IPS DF 4.7 (cell line): ENCODE measurements around the gene SYNJ2.

Experiments used
- DNase-seq: peaks from one replicate; pipeline ENCODE4 v3.0.0-alpha.2; 2013; ENCODE audit warnings: low spot score; ENCODE audit errors: extremely low read depth

Gene SYNJ2

GRCh38 chr6:158056804-158057203 lies 75.1 kb downstream of the SYNJ2 start:
- DNase-seq: no peak

- DNase-seq: no peak
These were observed 75.7 kb downstream of the SYNJ2 start for GRCh38 chr6:158057213-158057987.

DNA sequence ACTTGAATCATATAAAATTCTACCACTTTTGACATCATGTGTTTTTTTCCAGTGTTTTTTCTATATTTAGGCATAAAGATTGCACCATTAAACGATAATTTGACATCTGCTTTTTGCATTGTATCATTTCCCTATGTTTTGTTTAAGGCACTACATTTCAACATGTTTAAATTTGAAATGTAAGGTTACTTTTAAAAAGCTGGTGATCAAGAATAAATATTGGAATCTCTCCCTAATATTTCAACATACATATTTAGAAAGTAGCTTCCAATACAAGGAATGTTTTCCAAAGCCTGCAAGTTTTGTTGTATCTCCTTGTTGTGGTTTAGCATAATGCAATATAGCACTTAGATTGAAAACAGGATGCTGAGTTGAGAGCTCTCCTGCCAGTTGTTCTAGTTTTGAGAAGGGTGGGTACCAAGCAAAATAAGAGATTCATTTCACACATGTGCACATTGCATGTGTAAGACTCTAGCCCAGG lies 76.5 kb downstream of the SYNJ2 start:
- no peak for DNase-seq

- DNase-seq: no peak
These were observed 77.4 kb downstream of the SYNJ2 start for GRCh38 chr6:158059108-158059507.

- DNase-seq: no peak
These were observed 79.0 kb downstream of the SYNJ2 start for GRCh38 chr6:158060455-158061360.

- no peak for DNase-seq
These were observed 79.7 kb downstream of the SYNJ2 start for GRCh38 chr6:158061361-158061708.

DNA sequence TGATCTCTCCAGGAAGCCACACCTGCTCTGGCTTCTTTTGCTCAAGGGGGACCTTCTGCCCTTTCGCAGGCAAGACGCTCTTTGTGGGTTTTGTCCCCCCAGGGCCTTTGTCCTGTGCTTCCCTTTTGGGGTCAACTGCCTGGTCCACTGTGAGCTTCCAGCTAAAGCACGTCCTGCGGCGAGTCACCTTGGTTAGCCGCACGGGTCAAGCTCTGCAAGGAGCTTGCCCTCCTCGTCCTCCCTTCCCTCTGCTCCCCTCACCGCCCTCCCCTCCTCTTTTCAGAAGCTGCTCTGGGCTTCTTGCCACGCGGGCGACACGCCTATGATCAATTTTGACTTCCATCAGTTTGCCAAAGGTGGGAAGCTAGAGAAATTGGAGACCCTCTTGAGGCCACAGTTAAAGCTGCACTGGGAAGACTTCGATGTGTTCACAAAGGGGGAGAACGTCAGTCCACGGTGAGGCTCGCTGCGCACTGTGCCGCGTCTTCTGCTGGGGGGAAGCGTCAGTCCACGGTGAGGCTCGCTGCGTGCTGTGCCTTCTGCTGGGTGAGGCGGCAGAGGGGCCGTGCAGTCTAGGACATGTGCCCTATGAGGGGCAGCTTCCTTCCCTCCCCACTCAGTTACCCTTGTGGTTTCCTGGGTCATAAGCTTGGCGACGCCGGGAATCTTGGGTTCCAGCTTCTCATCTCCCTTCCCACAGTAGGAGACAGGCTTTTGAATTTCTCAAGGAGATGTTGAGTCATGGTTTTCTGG lies 80.2 kb downstream of the SYNJ2 start:
- DNase-seq: no peak

GRCh38 chr6:158063736-158064135 lies 82.1 kb downstream of the SYNJ2 start:
- DNase-seq: no peak

- DNase-seq: no peak
These were observed 83.1 kb downstream of the SYNJ2 start for GRCh38 chr6:158064725-158065251.

DNA sequence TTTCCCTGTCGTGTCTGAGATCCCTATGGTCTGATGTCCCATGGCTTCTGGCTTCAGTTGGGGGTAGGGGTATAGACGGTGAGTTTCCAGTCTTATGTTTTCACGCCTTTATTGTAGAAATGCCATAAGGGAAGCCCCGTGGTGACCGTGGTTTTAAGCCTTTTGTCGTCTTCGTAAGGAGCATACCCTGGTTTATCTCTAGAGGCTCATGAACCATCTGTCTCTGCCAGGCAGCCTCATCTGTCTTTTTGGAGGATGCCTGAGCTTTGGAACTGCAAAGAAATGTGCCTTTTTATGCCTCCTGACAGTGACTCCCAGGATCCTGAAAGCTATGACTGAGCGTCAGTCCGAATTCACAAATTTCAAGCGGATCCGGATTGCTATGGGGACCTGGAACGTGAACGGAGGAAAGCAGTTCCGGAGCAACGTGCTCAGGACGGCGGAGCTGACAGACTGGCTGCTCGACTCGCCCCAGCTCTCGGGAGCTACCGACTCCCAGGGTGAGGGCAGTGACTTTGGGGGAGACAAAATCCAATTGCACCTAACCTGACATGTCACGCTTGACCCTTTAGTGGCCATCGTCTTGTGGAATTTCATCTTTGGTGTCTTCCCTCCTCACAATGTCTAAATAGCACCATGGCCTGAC lies 84.6 kb downstream of the SYNJ2 start:
- DNase-seq: no peak

DNA sequence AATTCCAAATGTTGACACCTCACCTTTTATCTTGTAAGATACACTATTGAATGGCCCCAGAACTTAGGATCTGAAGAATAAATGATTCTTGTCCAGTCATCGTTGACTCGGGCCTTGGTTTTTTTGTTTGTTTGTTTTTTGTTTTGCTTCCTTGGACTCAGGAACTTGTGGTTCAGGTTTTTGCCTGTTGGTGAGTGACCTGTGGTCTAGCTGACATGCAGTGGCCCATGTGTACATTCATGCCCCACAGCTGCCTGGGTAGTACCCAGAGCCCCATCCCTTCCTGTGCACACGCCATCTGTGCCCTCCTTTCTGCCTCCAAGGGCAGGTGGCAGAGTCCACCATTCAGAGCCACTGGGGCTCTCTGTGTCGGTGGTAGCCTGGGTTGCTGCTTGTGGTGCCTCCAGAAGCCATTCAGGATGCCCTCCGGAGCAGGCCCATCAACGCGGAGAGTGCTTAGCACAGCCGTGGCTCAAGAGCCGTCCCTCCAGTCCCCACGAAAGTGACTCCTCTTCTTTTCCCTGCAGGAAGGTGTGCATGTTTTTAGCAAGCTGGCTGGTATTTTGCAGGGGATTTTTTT lies 85.9 kb downstream of the SYNJ2 start:
- no peak for DNase-seq

GRCh38 chr6:158068156-158068892 lies 86.7 kb downstream of the SYNJ2 start:
- DNase-seq: no peak

GRCh38 chr6:158068893-158069799 lies 87.5 kb downstream of the SYNJ2 start:
- DNase-seq: no peak

DNA sequence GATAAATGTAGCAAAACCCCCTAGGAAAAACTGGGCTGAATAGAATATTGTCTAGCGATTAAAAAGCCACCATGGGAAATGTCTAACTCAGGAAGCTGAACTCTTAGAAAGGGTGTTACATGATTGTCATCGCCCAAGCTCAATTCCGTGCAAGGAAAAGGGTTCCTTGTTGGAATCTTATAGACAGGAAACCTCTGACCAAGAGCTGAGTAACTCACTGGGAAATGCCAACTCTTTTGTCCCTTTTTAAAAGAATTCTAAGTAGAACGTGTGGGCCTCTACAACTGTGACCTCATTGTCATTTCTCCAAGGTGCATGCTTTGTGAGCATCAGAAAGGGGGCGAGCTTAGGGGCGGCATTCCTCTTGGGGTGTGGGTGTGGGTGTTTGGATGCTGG lies 88.1 kb downstream of the SYNJ2 start:
- no peak for DNase-seq

- no peak for DNase-seq
These were observed 88.8 kb downstream of the SYNJ2 start for GRCh38 chr6:158070513-158070912.

- no peak for DNase-seq
These were observed 89.7 kb downstream of the SYNJ2 start for GRCh38 chr6:158071121-158072082.

DNA sequence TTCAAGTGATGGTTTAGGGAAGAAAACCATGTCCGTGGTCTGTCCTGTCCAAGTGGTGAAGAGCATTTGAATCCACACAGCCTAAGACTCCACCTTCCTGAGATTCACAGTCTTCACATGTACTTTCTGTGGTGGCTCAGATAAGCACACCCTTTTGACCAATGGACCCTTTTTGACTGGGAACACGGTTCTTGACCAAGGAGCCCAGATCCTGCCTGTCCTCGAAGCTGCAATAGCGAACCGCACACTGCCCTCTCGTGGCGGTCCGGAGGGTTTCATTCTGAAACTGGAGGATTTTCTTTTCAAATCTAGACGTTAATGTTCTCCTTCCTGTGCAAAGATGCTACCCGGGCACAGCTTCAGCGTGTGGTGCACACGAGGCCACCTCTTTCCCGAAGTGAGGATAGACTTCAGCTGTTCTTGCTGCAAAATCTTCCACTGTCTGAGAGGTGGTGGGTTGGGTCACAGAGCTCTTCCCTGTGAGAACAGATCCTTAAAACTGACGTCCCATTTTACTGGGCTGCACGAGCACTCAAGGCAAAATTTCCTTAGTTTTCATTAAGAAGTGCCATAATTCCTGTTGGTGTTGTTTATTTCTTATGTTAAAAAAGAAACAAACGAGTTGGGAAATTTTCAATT lies 90.5 kb downstream of the SYNJ2 start:
- peak; percentile 36 for DNase-seq
